Right lung (tissue), 5 donors: ENCODE measurements around the gene FGF18. TPM values are rescaled to one million over a fixed set of nuclear protein-coding genes. Genes with fewer than 3 reads are reported as not detected.
A peak's percentile ranks its signal among the peaks of the same experiment; 100 is the strongest.

Source experiments
- DNase-seq, 2 donors: peaks; one replicate each; pipeline ENCODE4 v3.0.0-alpha.2; 2013
- polyA plus RNA-seq, 5 donors: library from polyadenylated mRNA; unstranded; fragments of 120-200 nt; gene quantifications; one replicate each; pipeline versions ENCODE4 v1.2.1 to v1.2.3, GENCODE V29; 2013; ENCODE audit warnings: inconsistent platforms in 1 of 5, low replicate concordance in 1 of 5; ENCODE audit not compliant: insufficient read length in 5 of 5, insufficient read depth in 1 of 5

The FGF18 gene
- polyA plus RNA-seq, 5 donors = 4.6 to 11.2 (median 7.8) TPM

GRCh38 chr5:171437286-171437821 is 17.9 kb downstream of the FGF18 start:
- DNase-seq = no peak

DNA sequence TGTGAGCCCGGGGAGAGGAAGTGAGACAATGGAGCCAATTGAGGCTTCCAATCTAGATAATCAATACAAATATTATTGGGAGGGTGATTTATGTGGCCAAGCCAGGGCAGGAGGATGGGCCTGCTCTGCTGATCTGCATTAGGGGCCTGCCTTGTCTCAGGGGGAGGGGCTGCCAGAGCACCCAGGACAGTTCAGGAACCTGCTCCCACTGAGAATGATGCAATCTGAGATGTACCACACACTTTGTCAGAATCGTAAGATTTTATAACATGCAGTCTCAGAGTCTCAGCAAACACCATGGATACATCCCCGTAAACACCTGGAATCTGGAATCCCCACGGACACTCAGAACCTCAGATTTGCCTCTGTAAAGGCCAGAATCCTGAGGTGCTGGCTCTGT is 19.3 kb downstream of the FGF18 start:
- DNase-seq = no peak

DNA sequence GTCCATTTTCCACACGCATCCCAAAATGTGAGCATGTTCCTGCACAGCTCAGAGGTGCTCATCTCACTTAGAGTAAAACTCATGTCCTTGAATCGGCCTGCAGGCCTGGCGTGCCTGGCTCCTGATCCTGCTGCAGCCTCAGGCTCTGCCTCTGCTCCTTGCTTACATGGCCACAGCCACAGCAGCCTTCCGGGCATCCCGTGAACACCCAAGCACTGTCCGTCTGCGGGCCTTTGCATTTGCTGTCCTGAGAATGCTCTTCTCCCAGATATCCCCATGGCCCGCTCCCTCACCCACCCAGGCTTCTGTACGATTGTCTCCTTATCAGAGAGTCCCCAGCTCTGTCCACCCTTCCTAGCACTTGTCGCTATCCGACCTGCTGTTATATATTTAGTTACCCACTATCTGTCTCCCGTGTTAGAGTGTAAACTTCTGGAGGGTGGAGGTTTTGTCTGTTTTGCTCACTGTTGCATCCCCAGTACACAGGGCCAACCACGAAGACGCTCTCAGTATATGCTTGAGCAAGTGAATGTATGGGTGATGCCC is 21.9 kb downstream of the FGF18 start:
- DNase-seq = no peak

DNA sequence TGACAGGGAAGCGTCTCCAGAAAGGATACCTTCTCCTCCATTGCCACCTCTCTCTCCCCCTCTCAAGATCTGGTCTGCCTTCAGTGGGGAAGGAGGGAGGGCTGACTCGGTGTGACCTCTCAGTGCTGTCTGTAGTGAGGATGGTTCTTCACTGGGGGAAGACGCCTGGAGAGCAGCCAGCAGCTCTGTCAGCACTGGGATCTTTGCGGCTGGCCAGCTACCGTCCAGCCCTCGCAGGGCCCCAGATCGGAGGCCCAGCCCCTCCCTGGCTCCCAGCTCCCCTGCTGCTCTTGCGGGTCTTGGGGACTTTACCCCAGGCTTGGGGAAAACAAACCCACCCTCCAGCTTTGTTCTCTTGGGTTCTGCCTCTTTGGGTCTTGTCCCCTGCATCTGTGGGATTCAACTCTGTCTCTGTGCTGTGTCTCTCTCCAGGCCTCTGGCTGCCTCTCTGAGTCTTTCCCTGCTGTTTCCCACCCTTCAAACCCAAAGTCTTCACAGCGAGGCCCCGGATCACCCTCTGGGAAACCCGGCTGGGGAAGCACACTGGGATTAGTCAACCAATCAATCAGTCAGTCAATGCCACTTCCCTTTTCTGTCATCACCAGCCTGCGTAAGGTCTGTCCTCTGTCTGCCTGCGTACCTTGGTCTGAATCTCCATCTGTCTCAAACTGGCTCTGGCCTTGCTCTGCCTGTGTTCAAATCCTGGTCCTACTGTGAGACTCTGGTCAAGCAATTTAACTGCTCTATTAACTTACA is 23.0 kb downstream of the FGF18 start:
- DNase-seq = no peak

GRCh38 chr5:171444582-171444981 is 25.1 kb downstream of the FGF18 start:
- DNase-seq = no peak

- no peak for DNase-seq
Measured at GRCh38 chr5:171445644-171446516, 26.4 kb downstream of the FGF18 start.

- DNase-seq = no peak
Measured at GRCh38 chr5:171447226-171447625, 27.8 kb downstream of the FGF18 start.

DNA sequence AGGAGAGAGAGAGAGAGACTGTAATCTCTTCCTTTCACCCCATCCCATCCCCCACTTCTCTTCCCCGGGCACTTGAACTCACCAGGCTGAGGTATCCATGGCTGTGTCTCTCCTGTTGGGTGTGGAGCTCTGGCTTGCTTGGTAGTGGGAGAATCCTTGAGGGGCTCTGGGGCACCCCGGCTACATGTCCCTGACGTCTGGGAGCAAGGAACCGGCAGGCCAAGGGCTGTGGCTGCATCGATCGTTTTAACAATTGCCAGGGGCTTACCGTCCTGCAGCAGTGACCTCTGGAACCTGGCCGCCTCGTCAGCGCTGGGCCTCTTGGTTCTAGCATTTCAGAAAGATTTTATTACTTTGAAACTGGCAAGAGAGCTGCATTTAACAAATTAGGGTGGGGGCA is 30.0 kb downstream of the FGF18 start:
- no peak for DNase-seq

GRCh38 chr5:171450423-171451331 is 31.2 kb downstream of the FGF18 start:
- DNase-seq = peak; percentile 27 to 34

GRCh38 chr5:171451421-171451820 is 32.0 kb downstream of the FGF18 start:
- DNase-seq = no peak

DNA sequence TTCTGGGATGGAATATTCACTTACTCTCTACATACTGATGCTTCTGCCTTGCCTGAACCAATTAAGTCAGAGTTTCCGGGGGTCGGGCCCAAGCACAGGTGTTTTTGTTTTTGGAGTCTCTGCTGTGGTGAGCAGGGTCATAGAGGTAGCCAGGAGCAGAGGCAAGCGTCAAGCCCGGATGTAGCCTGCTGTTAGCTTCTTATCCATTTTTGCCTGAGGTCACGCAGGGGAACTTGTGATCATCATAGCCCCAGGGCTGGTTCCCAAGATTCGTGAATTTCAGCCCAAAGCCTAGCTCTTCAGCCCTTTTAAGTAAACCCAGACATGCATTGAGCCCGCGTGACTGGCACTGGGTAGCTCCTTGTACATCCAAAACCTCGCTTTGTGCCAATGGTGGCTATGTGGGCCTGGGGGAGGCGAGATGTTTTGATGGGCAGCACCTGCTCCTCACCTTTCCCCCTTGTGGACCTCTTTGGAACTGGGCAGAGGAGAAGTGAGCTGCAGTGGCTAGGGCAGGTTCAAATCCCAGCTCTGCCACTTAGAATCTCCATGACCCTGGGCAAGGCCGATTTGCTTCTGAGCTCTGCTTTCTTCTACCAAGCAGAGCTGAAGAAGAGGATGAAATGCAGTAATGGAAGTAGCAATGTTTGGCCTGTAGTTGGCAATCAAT is 33.7 kb downstream of the FGF18 start:
- no peak for DNase-seq

GRCh38 chr5:171453988-171454387 is 34.5 kb downstream of the FGF18 start:
- no peak for DNase-seq

DNA sequence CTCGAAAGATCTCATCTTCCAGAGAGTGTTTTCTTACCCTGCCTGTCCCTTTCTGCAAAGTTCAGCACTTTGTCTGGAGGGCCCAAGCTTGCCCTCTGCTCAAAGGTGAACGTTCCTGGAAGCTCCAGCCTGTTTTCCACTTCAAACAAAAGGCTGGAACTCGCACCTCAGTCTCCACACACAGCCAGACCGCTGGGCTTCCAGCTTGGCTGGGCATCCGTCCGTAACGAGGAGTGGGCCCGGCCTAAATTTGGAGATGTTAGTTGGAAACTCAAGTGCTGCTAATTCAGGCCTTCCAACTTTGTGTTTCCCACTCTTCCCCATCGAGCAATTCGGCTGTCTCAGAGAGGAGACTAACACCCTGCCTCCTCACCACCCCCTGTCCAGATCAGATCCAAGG is 35.1 kb downstream of the FGF18 start:
- no peak for DNase-seq

- DNase-seq = no peak
Measured at GRCh38 chr5:171455522-171455921, 36.1 kb downstream of the FGF18 start.

DNA sequence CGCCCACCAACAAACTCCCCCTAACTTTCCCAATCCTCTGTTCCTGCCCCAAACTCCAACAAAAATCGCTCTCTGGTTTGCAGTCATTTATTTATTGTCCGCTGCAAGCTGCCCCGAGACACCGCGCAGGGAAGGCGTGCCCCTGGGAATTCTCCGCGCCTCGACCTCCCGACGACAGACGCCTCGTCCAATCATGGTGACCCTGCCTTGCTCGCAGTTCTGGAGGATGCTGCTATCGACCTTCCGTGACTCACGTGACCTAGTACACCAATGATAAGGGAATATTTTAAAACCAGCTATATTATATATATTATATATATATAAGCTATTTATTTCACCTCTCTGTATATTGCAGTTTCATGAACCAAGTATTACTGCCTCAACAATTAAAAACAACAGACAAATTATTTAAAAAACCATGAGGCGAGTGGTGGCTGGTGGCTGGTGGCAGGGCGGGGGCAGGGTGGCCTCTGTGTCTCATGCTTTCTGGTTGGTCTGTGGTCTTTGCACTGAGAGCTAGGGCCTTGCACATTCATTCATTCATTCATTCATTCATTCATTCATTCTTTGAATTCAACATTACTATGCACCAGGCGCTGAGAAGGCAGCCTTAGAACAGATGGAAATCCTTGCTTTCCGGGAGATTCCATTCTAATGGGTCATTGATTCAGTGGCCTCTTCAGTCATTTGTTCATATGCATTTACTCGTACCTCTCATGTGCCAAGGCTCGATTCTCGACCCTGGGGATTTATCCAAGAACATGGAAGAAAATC is 37.9 kb downstream of the FGF18 start:
- DNase-seq = no peak

GRCh38 chr5:171459839-171460238 is 40.4 kb downstream of the FGF18 start:
- DNase-seq = no peak

- DNase-seq = no peak
Measured at GRCh38 chr5:171462136-171462927, 42.9 kb downstream of the FGF18 start.

DNA sequence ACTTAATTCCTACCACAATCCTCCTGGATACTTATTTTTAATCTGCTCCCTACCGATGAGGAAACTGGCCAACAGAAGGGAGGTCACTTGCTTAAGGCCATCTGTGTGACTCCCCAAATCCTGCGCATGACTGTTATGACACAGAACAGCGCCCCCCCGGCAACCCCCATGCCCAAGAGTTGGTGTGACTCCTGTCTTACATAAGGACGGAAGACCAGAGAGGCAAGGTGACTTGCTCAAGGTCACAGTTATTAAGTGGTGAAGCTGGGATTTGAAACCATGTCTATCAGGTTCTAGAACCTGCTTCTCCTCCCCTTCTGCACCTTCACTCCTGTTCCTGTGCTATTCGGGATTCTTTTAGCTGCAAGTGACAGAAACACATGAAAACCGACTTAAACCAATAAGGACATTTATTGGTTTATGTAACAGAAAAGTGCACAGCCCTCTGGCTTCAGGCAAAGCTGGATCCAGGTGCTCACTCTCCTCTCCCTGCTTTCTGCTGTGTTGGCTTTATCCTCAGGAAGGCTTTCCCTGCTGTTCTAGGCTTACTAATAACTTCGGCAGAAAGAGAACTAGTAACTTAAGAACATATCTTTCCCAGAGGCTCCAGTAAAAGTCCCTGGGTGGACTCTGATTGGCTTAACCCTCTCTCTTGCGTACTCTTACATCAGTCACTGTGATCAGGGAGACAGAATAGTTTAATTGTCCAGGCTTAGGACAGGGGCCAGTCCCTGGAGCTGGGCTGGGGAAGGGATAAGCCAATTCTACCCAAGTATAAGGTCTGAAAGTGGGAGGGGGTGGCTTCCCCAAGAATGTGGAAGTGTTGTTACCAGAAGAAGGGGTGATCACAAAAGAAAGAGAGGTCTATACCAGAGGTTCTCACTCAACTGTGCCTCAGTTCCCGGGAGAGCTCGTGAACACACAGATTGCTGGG is 43.7 kb downstream of the FGF18 start:
- DNase-seq = no peak
